SU-DHL-6 (cell line): ENCODE data around the gene TRIM59.
A peak's percentile ranks its signal among the peaks of the same experiment; 100 is the strongest.

Source experiments
- H2AFZ ChIP-seq: fragments of 200-600 bp; sonication (generic); 2 replicates; pipeline ENCODE4 v1.6.1; 2014; ENCODE audit warnings: low read depth, mild to moderate bottlenecking, moderate library complexity, mixed read lengths, antibody characterized with exemption, low read length; ENCODE audit not compliant: severe bottlenecking
- H3F3A ChIP-seq: fragments of 200-600 bp; shearing (Covaris generic); 2 replicates; pipeline ENCODE4 v1.6.0; 2016; ENCODE audit warnings: antibody characterized with exemption, mild to moderate bottlenecking; ENCODE audit not compliant: insufficient read depth
- H3K27ac ChIP-seq: fragments of 200-600 bp; sonication (generic); 2 replicates; pipeline ENCODE4 v1.5.1; 2016; ENCODE audit warnings: low read depth, mild to moderate bottlenecking, low read length, moderate library complexity, mixed read lengths
- H3K27me3 ChIP-seq: fragments of 200-600 bp; sonication (generic), shearing (Covaris generic); 2 replicates; pipeline ENCODE4 v1.6.0; 2014; ENCODE audit warnings: mild to moderate bottlenecking, low read length
- H3K36me3 ChIP-seq: fragments of 200-600 bp; sonication (generic); 2 replicates; pipeline ENCODE4 v1.6.1; 2014; ENCODE audit warnings: mild to moderate bottlenecking, low read length, mixed read lengths
- H3K4me2 ChIP-seq: fragments of 300-600, 200-600 bp; shearing (Covaris generic), sonication (generic); 2 replicates; pipeline ENCODE4 v1.6.0; 2014; ENCODE audit warnings: low read length, low read depth, mild to moderate bottlenecking; ENCODE audit not compliant: poor library complexity, severe bottlenecking
- H3K4me3 ChIP-seq: fragments of 200-600 bp; sonication (generic); 2 replicates; pipeline ENCODE4 v1.5.1; 2014; ENCODE audit warnings: antibody characterized with exemption, low read length, mild to moderate bottlenecking, mixed read lengths; ENCODE audit not compliant: insufficient read depth, poor library complexity, severe bottlenecking
- H3K79me2 ChIP-seq: fragments of 200-600 bp; sonication (generic); 2 replicates; pipeline ENCODE4 v1.6.1; 2014; ENCODE audit warnings: mild to moderate bottlenecking, low read length, moderate library complexity; ENCODE audit not compliant: insufficient read depth
- H3K9ac ChIP-seq: fragments of 200-600 bp; sonication (generic); 2 replicates; pipeline ENCODE4 v1.7.0; 2014; ENCODE audit warnings: mild to moderate bottlenecking, low read length
- H3K9me2 ChIP-seq: fragments of 200-600 bp; sonication (generic); replicated peaks from 2 replicates; pipeline ENCODE4 v1.6.1; 2014; ENCODE audit warnings: low read length; ENCODE audit not compliant: insufficient read depth
- H3K9me3 ChIP-seq: fragments of 200-600 bp; sonication (generic); 2 replicates; pipeline ENCODE4 v1.6.1; 2014; ENCODE audit warnings: low read length, mixed read lengths; ENCODE audit not compliant: insufficient read depth
- H4K20me1 ChIP-seq: fragments of 200-600 bp; sonication (generic); 2 replicates; pipeline ENCODE4 v1.6.1; 2014; ENCODE audit warnings: low read depth, mild to moderate bottlenecking, antibody characterized with exemption, low read length, moderate library complexity, mixed read lengths
- CTCF ChIP-seq: fragments of 200-600 bp; sonication (generic); IDR thresholded peaks from one replicate; pipeline ENCODE4 v1.5.1; 2017; ENCODE audit warnings: antibody characterized with exemption, mild to moderate bottlenecking, low read length, moderate library complexity; ENCODE audit not compliant: insufficient read depth, poor library complexity, severe bottlenecking
- EZH2phosphoT487 ChIP-seq: fragments of 200-600 bp; sonication (generic), shearing (Covaris generic); conservative IDR thresholded peaks from 2 replicates; pipeline ENCODE4 v1.6.1; 2018; ENCODE audit warnings: mild to moderate bottlenecking, antibody characterized with exemption, low read length, moderate library complexity, mixed read lengths

The TRIM59 gene

GRCh38 chr3:160398820-160399124, 50.8 kb downstream of the TRIM59 start:
- Histone ChIP-seq H3F3A (peaks cover 11% of the 10 kb centered on the region; the same call in 1 of the 2 replicates), H3K4me3 (peak overlapping the region; percentile 94), H3K9me2 (no peaks in the 10 kb centered on the region), H3K79me2 (peaks cover 77% of the 10 kb centered on the region), H3K9ac (peak overlapping the region; percentile 98), H4K20me1 (peaks cover 29% of the 10 kb centered on the region), H2AFZ (peak overlapping the region; percentile 57), H3K27ac (peak overlapping the region; percentile 89), H3K4me2 (peak overlapping the region; percentile 96), H3K36me3 (peaks cover 35% of the 10 kb centered on the region), H3K9me3 (no peaks in the 10 kb centered on the region), H3K27me3 (no peaks in the 10 kb centered on the region)
- no peak for TF ChIP-seq CTCF

- Histone ChIP-seq H4K20me1 (no peaks in the 10 kb centered on the region), H3K9ac (no peak overlapping the region), H3K79me2 (peaks cover 60% of the 10 kb centered on the region), H3F3A (no peaks in the 10 kb centered on the region), H2AFZ (no peak overlapping the region), H3K9me3 (no peaks in the 10 kb centered on the region), H3K9me2 (no peaks in the 10 kb centered on the region), H3K27ac (no peak overlapping the region), H3K4me3 (no peak overlapping the region), H3K27me3 (no peaks in the 10 kb centered on the region), H3K4me2 (no peak overlapping the region), H3K36me3 (peaks cover under 1% of the 10 kb centered on the region; the same call in 1 of the 2 replicates)
- TF ChIP-seq EZH2phosphoT487 (no peak), CTCF (no peak)
Measured at GRCh38 chr3:160395297-160395696, 54.3 kb downstream of the TRIM59 start.

- H3K36me3 ChIP-seq, result no peaks in the 10 kb centered on the region
- peaks cover 53% of the 10 kb centered on the region for H3K79me2 ChIP-seq
- no peak overlapping the region for H3K4me3 ChIP-seq
- H4K20me1 ChIP-seq, result no peaks in the 10 kb centered on the region
- no peaks in the 10 kb centered on the region for H3K27me3 ChIP-seq
- no peaks in the 10 kb centered on the region for H3F3A ChIP-seq
- H2AFZ ChIP-seq, result no peak overlapping the region
- no peaks in the 10 kb centered on the region for H3K9me3 ChIP-seq
- no peak overlapping the region for H3K4me2 ChIP-seq
- no peak overlapping the region for H3K27ac ChIP-seq
- TF ChIP-seq EZH2phosphoT487, result no peak
- no peak for TF ChIP-seq CTCF
- no peaks in the 10 kb centered on the region for H3K9me2 ChIP-seq
- no peak overlapping the region for H3K9ac ChIP-seq
Measured at GRCh38 chr3:160394009-160394392, 55.6 kb downstream of the TRIM59 start.
